ENCODE measurements around the gene SSPN.

Gene SSPN

DNA sequence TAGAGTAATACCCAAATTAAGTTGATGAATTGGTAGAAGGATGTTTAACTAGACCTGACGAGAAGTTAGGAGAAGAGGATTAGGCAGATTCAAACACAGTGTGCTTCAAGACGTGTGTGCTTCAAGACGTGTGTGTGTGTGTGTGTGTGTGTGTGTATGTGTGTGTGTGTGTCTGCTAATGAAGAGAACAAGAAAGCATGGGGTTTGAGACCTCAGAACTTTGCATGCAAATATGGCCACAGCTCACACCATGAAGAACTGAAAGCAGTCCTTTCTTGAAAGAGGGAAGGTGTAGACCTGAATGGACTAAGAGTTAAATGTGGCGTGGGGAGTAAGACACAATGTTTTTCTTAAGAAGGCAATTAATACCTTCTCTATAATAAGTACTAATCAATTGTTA, 32.5 kb upstream of the SSPN start:
- TF ChIP-seq POLR2A (IDR thresholded peaks at IDR 0.05; ENCODE audit: low read depth, low read length) (no peak), POLR2AphosphoS5 (IDR thresholded peaks at IDR 0.05; ENCODE audit: low read depth, low read length) (no peak), TAF1 (IDR thresholded peaks at IDR 0.05; ENCODE audit: borderline replicate concordance, low read depth, low read length) (no peak)
- no peak for DNase-seq (ENCODE audit: insufficient read length)
- peak; percentile 96 for FAIRE-seq

DNA sequence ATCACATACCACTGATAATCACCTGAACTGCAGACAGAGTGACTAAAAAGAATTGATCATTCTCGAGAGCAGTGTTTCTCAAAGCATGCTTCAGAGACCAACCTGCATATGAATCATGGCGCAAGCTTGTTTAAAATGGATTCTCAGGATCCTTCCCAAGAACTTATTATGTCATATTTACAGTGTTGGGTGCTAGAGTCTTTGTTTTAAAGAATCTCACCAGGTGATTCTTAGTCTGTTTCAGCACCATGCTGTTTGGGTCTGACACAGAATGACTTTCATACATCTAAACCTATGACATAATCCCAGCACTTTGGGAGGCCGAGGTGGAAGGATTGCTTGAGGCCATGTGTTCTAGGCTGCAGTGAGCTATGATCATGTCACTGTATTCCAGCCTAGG, 31.3 kb upstream of the SSPN start:
- TF ChIP-seq POLR2A (IDR thresholded peaks at IDR 0.05; ENCODE audit: low read depth, low read length), result no peak
- no peak for TF ChIP-seq POLR2AphosphoS5 (IDR thresholded peaks at IDR 0.05; ENCODE audit: low read depth, low read length)
- no peak for TF ChIP-seq TAF1 (IDR thresholded peaks at IDR 0.05; ENCODE audit: borderline replicate concordance, low read depth, low read length)
- no peak for DNase-seq (ENCODE audit: insufficient read length)
- FAIRE-seq, result peak; percentile 46

DNA sequence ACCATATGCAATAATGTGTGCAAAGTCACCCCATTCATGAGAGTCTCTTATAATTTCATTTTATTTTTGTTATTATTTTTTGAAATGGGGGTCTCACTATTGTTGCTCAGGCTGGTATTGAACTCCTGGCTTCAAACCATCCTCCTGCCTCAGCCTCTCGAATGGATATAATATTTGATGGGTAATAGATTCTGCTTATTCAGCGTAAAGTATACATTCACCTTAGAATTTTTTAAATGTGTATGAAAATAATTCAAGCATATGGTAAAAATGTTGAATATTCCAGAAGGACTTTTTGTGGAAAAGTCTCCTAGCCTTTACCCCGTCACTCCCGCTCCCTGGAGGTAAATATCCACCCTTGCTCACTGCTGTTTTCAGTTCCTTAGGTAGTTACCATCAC, 23.4 kb upstream of the SSPN start:
- FAIRE-seq, result no peak
- no peak for DNase-seq (ENCODE audit: insufficient read length)
- no peak for TF ChIP-seq POLR2A (IDR thresholded peaks at IDR 0.05; ENCODE audit: low read depth, low read length)
- TF ChIP-seq POLR2AphosphoS5 (IDR thresholded peaks at IDR 0.05; ENCODE audit: low read depth, low read length), result no peak
- no peak for TF ChIP-seq TAF1 (IDR thresholded peaks at IDR 0.05; ENCODE audit: borderline replicate concordance, low read depth, low read length)

DNA sequence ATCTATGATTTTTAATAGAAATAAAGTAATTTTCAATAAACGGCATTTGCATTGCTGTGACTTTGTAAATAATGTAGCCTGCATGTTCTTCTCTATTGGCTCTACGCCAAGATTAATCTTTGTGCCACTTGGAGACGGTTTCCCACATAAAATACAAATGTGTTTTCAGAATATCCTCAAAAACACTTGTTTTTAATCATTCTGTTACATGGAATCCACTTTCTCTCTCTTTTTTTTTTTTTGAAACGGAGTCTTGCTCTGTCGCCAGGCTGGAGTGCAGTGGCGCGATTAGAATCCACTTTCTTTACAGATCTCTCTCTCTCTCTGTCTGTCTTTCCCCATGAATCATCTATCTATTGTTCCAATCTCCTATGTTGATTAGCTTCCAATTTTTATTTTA, 22.8 kb upstream of the SSPN start:
- FAIRE-seq (no peak), DNase-seq (ENCODE audit: insufficient read length) (no peak)
- TF ChIP-seq POLR2AphosphoS5 (IDR thresholded peaks at IDR 0.05; ENCODE audit: low read depth, low read length) (no peak), POLR2A (IDR thresholded peaks at IDR 0.05; ENCODE audit: low read depth, low read length) (no peak), TAF1 (IDR thresholded peaks at IDR 0.05; ENCODE audit: borderline replicate concordance, low read depth, low read length) (no peak)

DNA sequence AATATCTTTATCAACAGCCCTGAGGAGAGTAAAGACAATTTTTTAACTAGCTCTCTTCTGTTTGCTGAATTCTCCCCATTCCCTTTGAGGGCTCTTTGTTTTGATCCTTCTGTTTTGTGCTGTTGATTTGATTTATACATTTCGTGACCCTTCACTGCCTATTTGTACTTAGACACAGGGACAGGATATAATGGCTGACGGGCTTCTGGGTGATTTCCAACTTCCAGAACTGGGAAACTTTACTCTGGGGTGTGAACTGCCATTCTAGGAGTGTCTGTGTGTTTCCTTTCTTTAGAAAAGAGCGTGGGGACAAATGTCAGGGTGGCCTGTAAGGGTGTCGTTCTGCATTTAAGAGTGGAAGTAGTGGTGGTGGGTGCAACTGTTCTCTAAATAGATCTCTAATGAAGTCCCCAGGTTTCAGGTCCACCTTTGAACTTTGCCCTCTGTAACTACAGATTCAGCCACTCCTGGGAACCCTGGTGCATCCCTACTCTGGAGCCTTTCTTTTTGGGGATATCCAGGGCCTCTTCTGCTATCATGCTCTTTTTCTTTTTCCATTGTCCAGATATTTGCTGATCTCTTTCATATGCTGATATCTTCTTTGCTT, 22.3 kb upstream of the SSPN start:
- no peak for DNase-seq (ENCODE audit: insufficient read length)
- FAIRE-seq, result peak; percentile 63
- TF ChIP-seq TAF1 (IDR thresholded peaks at IDR 0.05; ENCODE audit: borderline replicate concordance, low read depth, low read length) (no peak), POLR2AphosphoS5 (IDR thresholded peaks at IDR 0.05; ENCODE audit: low read depth, low read length) (no peak), POLR2A (IDR thresholded peaks at IDR 0.05; ENCODE audit: low read depth, low read length) (no peak)

DNA sequence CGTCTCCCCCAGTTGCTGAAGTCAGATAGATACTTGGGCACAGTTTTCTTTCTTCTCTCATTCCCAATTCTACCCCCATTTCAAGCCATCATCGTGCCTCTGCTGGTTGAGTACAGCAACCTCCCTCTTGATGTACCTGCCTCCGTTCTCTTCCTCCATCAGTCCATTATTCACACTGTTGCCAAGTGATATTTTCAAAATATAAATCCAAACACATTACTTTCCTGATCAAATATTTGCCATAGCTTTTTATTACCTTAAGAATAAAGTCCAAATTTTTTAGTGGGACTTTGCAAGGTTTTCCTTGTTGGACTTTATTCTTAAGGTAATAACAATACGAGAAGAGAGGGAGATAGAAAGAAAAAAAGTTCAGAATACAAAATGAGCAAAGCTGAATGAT, 18.6 kb upstream of the SSPN start:
- DNase-seq (ENCODE audit: insufficient read length) (no peak), FAIRE-seq (no peak)
- no peak for TF ChIP-seq POLR2A (IDR thresholded peaks at IDR 0.05; ENCODE audit: low read depth, low read length)
- no peak for TF ChIP-seq TAF1 (IDR thresholded peaks at IDR 0.05; ENCODE audit: borderline replicate concordance, low read depth, low read length)
- no peak for TF ChIP-seq POLR2AphosphoS5 (IDR thresholded peaks at IDR 0.05; ENCODE audit: low read depth, low read length)

DNA sequence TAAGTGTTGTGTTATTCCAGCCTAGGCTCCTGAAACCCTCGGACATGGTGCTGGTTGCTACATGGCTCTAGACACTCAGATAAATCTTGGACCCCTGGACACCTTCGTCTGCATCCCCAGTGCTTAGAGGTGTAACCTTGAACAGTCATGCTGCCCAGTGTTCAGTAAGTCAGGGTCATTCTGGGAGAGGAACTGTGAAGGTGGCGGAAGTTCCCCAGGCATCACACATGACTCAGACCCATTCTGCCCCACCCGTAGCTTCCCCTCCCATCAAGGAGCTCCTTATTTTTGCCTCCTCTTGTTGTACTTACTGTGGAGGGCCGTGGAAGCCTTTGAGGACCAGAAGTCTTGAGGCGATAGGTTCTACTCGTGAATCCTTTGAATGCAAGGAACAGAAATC, 18.1 kb upstream of the SSPN start:
- DNase-seq (ENCODE audit: insufficient read length), result no peak
- TF ChIP-seq TAF1 (IDR thresholded peaks at IDR 0.05; ENCODE audit: borderline replicate concordance, low read depth, low read length) (no peak), POLR2A (IDR thresholded peaks at IDR 0.05; ENCODE audit: low read depth, low read length) (no peak), POLR2AphosphoS5 (IDR thresholded peaks at IDR 0.05; ENCODE audit: low read depth, low read length) (no peak)
- FAIRE-seq, result peak; percentile 79

DNA sequence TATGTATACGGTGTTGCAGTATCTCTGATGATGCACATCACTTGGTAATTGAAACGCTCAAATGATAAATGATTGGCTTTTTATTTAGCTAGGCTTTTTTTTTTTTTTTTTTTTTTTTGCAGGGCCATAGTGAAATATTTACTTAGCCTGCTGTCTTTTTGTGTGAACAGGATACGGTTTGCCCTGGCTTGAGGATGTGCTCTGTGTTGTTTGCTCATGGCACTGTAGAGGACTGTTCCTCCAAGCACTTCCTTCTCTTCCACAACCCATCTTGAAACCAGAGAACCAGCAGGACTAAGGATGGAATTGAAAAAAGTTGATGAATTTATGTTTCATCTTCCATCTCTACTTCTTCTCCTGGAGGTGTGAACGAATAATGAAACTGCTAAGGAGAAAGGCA, 15.5 kb upstream of the SSPN start:
- no peak for DNase-seq (ENCODE audit: insufficient read length)
- TF ChIP-seq POLR2A (IDR thresholded peaks at IDR 0.05; ENCODE audit: low read depth, low read length), result no peak
- TF ChIP-seq TAF1 (IDR thresholded peaks at IDR 0.05; ENCODE audit: borderline replicate concordance, low read depth, low read length), result no peak
- no peak for TF ChIP-seq POLR2AphosphoS5 (IDR thresholded peaks at IDR 0.05; ENCODE audit: low read depth, low read length)
- FAIRE-seq, result no peak

DNA sequence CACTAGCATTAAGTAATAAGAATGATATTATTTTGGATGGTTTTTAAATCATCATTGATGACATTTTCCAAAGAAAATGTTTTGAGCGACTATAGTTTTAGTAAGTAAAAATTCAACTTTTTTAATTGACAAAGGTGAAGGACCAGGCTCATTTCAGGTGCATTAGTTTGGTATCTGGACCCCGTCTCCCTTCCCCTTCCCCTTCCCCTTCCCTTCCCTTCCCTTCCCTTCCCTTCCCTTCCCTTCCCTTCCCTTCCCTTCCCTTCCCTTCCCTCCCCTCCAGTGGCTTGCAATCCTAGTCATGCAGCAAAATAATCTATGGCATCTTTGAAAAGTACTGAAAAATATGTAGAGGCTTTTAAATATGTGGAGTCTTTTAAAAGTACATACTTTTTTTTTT, 13.0 kb upstream of the SSPN start:
- FAIRE-seq, result no peak
- TF ChIP-seq POLR2A (IDR thresholded peaks at IDR 0.05; ENCODE audit: low read depth, low read length) (no peak), POLR2AphosphoS5 (IDR thresholded peaks at IDR 0.05; ENCODE audit: low read depth, low read length) (no peak), TAF1 (IDR thresholded peaks at IDR 0.05; ENCODE audit: borderline replicate concordance, low read depth, low read length) (no peak)
- no peak for DNase-seq (ENCODE audit: insufficient read length)

DNA sequence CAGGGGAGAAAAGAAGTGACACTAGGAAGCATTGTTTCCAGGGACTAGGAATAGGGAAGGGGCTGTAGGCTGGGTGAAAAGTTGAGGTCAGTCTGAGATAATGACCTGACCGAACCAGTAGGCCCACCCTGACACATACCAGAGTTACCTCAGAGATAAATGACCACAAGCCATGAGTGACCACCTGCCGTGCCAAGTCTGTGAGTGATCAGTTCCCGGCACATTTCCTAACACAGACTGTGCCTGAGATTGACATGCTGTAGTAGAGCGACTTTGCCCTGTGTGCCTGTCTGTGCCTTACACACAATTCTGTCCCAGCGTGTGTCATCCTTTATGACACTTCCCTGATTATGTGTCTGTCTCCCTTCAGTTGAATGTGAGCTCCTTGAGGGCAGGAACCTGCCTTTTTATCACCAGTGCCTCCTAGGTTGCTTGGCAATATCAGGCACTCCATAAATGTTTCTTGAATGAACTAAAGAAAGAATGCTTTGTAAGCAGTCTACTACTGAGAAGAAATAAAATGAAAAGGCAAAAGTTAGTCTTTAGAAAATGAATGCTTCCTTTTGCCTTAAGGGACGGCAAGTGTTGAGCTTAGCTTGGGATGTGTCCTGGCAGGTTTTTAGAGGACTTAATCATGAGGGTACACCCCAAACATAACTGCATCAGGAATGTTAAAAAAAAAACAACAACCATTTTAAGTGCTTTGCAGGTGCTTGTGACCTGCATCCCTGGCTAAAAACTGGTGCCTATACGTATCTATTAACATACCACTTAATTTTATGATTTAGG, 9.6 kb upstream of the SSPN start:
- DNase-seq (ENCODE audit: insufficient read length) (no peak), FAIRE-seq (peak; percentile 36)
- TF ChIP-seq TAF1 (IDR thresholded peaks at IDR 0.05; ENCODE audit: borderline replicate concordance, low read depth, low read length), result no peak
- TF ChIP-seq POLR2A (IDR thresholded peaks at IDR 0.05; ENCODE audit: low read depth, low read length), result no peak

DNA sequence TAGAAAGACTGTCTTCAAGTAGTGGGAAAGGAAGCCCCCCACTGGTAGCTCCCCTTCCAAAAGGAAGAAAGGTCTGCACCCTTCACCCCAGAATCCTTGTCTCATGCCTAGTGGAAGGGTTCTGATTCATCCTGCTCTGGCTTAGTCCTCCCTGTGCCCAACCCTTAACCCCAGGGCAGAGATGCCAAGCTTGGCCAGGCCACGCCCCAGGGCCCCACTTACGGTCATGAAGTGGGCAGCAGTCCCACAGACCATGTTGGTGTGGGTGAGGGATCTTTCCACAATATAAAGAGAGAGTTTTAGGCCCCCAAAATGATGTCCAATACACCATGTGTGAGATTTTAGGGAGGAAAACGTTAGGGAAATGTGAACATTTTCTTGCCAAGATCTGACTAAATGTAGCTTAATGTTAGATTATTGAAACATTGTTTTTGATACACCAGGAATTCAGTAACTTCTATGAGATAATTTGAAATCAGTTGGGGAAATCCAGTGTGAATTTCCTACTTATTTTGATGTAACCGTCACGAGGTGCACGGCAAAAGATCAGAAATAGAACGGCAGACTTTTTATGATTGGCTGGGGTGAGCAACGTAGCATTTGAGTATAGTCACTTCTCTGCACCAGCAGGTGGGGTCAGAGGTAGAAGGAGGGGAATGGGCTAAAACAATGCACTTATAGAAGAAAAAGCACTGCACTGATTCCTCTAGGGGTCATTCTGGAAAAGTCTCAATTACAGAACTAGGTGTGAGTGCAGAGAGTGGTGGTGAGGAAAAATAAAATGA, 8.2 kb upstream of the SSPN start:
- DNase-seq (ENCODE audit: insufficient read length) (no peak), FAIRE-seq (no peak)
- TF ChIP-seq POLR2A (IDR thresholded peaks at IDR 0.05; ENCODE audit: low read depth, low read length) (no peak), TAF1 (IDR thresholded peaks at IDR 0.05; ENCODE audit: borderline replicate concordance, low read depth, low read length) (no peak), POLR2AphosphoS5 (IDR thresholded peaks at IDR 0.05; ENCODE audit: low read depth, low read length) (no peak)

All from GM12892 (cell line).